AG09319 (cell line): ENCODE measurements around the gene MACROH2A1.

Experiments used
- DNase-seq: peaks from one replicate; pipeline ENCODE4 v3.0.0-alpha.2; 2010; ENCODE audit warnings: low read depth; ENCODE audit errors: extremely low read depth
- CTCF ChIP-seq: IDR thresholded peaks from 2 replicates; pipeline ENCODE4 v1.5.1; 2011; ENCODE audit warnings: low read depth, mild to moderate bottlenecking, inconsistent platforms, low read length, moderate library complexity

The MACROH2A1 gene

GRCh38 chr5:135328128-135328687 lies 70.8 kb downstream of the MACROH2A1 start:
- no peak for TF ChIP-seq CTCF
- DNase-seq: no peak

GRCh38 chr5:135327429-135328127 lies 71.5 kb downstream of the MACROH2A1 start:
- DNase-seq: no peak
- no peak for TF ChIP-seq CTCF

DNA sequence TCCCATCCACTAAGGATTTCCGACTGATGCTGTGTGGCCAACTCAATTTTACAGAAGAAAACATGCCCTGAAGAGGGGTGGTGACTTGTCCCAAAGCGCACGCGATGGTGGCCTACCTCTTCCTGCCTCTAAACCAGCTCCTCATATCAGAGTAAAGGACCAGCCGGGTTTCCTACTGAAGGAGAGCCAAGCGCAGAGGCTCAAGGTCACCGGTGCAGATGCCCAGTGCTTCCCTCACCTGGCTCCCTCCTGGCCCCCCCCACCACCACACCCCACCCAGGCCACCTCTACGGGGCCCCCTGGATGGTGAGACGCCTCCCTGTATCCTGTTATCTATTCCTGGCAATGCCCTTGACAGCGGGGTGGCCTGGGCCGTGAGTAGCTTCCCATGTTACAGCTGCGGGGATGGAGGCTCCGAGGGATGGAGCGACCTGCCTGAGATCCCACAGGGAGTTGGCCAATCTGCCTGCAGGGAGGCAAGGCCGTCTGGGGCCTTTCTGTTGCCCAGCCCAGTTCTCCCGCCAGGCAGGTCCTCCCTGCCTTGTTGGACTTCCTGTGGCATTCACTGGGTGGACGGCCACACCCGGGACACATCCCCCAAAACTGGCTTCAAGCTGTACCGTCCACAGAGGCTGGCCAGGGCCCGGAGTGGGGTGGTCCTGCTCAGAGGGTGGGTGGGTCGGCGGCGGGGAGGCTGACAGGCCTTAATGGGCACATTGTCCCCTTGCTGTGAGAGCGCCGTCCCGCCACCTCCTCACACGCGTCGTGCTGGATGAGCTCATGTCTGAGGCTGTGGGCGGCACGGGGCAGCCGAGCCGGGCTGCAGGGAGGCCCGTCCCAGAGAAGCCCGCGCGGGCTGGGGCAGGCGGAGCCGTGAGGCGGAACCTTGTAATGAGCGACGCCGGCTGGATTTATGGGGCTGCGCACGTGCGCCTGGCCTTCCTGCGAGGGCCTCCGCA lies 72.5 kb downstream of the MACROH2A1 start:
- no peak for DNase-seq
- TF ChIP-seq CTCF: no peak

DNA sequence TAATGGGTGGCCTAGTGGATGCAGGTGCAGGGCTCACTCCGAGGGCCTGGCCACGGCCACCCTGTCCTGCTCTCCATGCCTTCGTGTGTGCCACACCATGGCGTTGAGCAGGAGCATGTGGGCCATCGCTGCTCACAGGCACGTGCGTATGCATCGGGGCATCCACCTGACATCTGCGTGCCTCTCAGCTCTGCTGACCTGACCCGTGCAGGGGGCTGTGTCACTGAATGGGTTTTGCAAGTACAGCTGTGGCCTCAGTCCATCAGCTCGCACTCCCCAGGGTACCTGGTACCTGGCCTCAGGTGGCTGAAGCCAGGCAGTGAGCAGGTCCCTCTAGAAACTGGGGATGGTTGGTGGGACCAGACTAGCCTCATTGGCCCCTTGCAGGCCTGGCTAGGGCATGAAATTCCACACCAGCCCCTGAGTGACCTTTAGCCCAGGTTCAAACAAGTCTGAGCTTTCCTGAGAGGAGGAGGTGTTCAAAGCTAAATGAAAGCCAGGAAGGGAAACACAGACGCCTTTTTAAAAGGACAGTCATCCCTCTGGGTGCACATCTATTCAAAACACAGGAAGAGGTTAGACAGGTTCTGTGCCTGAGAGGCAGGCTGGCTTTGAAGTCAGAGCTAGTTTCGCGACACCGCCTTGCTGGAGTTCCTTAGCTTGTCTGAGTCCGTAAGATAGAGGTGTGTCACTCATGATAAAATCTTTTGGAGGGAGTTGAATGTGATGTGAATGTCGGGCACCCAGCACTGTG lies 74.0 kb downstream of the MACROH2A1 start:
- TF ChIP-seq CTCF: no peak
- no peak for DNase-seq

GRCh38 chr5:135324160-135324559 lies 74.9 kb downstream of the MACROH2A1 start:
- TF ChIP-seq CTCF: no peak
- no peak for DNase-seq

DNA sequence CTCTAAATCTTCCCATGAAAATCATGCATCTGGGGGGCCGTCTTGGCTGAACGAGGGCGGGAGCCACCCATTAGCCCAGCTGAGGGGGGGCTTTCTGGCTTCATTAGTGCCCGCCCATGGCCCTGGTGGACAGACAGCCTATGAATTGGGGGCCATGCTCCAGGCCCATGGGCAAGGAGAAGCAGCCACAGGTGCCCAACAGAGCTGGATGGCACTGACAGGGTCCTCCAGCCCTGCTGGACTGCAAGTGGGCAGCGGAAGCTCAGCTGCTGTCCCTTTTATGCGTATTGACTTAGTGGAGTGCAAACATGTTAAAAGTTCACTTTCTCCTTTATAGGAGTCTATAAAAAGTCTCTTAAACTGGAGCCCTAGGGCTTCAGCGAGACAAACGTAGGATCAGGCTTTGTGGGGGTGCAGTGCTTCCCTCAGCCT lies 75.3 kb downstream of the MACROH2A1 start:
- no peak for DNase-seq
- no peak for TF ChIP-seq CTCF
